Upper lobe of left lung (tissue), 4 donors: ENCODE data around the gene MSI2.

Experiments used
- CTCF ChIP-seq, 6 experiments: fragments of 450-650 bp in 4 of 6; fragments of 200-600 bp in 2 of 6; sonication (generic) in 2 of 6; IDR thresholded peaks; one replicate each; pipeline ENCODE4 v1.5.1; 2016 to 2019; ENCODE audit warnings: antibody characterized with exemption in 6 of 6
- POLR2AphosphoS5 ChIP-seq, 2 donors: sonication (generic); formaldehyde crosslinking; IDR thresholded peaks; one replicate each; pipeline ENCODE4 v1.5.1; 2017; ENCODE audit warnings: antibody characterized with exemption in 2 of 2

GRCh38 chr17:57401556-57402488 lies 145.5 kb downstream of the MSI2 start:
- TF ChIP-seq POLR2AphosphoS5 (IDR thresholded peaks at IDR 0.05) (no peak), CTCF (IDR thresholded peaks at IDR 0.05) (no peak)
